K562 (cell line): Measurements from ENCODE around the gene APBA2. TPM values are rescaled to one million over a fixed set of nuclear protein-coding genes. Genes with fewer than 3 reads are reported as not detected.

Experiments
- EGR1 ChIP-seq: fragments of 450-650 bp; conservative IDR thresholded peaks from 2 replicates; pipeline ENCODE4 v1.6.1; 2017; ENCODE audit warnings: mild to moderate bottlenecking
- polyA plus RNA-seq, 8 experiments: library from polyadenylated mRNA; depleted of rRNA in 4 of 8; stranded (reverse) in 5 of 8; unstranded in 3 of 8; fragments of >200 nt; fragmentation: Nextera tagmentation in 2 of 8; fragmentation: Illumina TruSeq in 1 of 8; extraction: Ambion mirVana in 2 of 8; extraction: Trizol in 1 of 8; gene quantifications; 2 replicates each; pipeline versions ENCODE4 v1.2.1 to v1.2.3, GENCODE V29; 2011 to 2014; ENCODE audit warnings: inconsistent platforms in 1 of 8, missing spikeins in 1 of 8
- total RNA-seq, 7 experiments: library from RNA; depleted of rRNA in 6 of 7; stranded (reverse); fragments of >200 nt in 6 of 7; fragmentation: Illumina TruSeq in 2 of 7; extraction: Trizol in 2 of 7; gene quantifications; 2 replicates each; pipeline versions ENCODE4 v1.2.1 to v1.2.3, GENCODE V29; 2011 to 2021; ENCODE audit warnings: low replicate concordance in 1 of 7
- TF ChIP-seq, protein P1 (sequence below): IDR thresholded peaks from 2 replicates; pipeline ENCODE4 v1.6.1; 2011; ENCODE audit warnings: borderline replicate concordance, low read depth, mild to moderate bottlenecking, moderate library complexity, low read length; ENCODE audit not compliant: insufficient read depth, poor library complexity, severe bottlenecking
- TF ChIP-seq, protein P2 (sequence below): sonication (generic); formaldehyde crosslinking; IDR thresholded peaks from 2 replicates; pipeline ENCODE4 v1.8.1; 2023; ENCODE audit warnings: mild to moderate bottlenecking, missing genetic modification reagents

Gene APBA2
- total and polyA plus RNA-seq, 9 of the 15 experiments (the other 6 are each of a cell fraction or from before 2014, with no cell fraction given) = 0.24 to 40.9 (median 25.2) TPM

DNA sequence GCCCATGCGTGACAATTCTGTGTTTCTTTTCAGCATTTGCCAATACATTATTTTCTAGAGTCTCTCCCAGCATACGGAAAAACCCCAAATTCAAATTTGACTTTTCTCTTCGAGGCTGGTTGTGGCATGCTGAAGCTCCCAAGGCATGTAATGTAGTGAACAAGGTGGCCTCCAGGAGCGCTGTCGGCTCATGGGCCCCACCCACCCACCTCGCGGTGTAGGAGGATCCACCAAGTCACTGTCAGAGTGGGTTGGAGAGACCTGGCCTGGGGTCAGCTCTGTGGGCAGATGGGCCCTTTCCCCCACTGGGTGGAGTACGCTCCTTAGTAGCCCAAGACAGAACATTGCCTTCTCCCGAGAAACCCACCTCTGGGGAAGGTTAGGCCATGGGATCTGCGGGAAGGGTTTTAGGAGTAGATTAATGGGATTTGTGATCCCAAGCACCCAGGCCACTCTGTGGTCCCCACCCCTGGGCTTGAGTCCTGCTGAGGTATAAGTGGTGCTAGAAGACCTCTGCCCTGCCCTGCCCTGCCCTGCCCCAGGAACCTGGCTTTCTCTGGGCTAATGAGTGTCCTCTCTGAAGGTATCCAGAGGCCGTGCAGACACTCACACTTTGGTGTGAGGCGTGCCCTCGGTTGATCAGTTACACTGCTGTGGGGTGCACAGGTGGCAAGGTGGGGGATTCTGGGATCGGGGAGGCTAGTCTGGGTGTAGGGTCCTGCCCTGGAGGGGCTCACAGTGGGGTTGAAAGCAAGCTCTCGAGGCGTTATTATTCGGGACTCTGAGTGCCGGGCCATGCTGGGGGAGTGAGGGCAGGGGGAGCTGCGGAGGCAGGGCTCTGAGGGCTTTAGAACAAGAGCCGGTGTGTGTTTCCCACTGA lies 97.9 kb downstream of the APBA2 start (continued):
- TF ChIP-seq, protein P1, sequence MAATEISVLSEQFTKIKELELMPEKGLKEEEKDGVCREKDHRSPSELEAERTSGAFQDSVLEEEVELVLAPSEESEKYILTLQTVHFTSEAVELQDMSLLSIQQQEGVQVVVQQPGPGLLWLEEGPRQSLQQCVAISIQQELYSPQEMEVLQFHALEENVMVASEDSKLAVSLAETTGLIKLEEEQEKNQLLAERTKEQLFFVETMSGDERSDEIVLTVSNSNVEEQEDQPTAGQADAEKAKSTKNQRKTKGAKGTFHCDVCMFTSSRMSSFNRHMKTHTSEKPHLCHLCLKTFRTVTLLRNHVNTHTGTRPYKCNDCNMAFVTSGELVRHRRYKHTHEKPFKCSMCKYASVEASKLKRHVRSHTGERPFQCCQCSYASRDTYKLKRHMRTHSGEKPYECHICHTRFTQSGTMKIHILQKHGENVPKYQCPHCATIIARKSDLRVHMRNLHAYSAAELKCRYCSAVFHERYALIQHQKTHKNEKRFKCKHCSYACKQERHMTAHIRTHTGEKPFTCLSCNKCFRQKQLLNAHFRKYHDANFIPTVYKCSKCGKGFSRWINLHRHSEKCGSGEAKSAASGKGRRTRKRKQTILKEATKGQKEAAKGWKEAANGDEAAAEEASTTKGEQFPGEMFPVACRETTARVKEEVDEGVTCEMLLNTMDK = no peak
- TF ChIP-seq, protein P2, sequence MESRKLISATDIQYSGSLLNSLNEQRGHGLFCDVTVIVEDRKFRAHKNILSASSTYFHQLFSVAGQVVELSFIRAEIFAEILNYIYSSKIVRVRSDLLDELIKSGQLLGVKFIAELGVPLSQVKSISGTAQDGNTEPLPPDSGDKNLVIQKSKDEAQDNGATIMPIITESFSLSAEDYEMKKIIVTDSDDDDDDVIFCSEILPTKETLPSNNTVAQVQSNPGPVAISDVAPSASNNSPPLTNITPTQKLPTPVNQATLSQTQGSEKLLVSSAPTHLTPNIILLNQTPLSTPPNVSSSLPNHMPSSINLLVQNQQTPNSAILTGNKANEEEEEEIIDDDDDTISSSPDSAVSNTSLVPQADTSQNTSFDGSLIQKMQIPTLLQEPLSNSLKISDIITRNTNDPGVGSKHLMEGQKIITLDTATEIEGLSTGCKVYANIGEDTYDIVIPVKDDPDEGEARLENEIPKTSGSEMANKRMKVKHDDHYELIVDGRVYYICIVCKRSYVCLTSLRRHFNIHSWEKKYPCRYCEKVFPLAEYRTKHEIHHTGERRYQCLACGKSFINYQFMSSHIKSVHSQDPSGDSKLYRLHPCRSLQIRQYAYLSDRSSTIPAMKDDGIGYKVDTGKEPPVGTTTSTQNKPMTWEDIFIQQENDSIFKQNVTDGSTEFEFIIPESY (CRISPR knock-in tag) = 0 out of 2 replicates have a peak, but pooled peaks have one; percentile 63
- TF ChIP-seq EGR1 = peak; percentile 34; the same call in 1 of the 2 replicates
